Activated CD8-positive, alpha-beta memory T cell treated with anti-CD3 and anti-CD28 coated beads for 1 hour (primary cell): ENCODE data around the gene FAT2.

Source experiments
- DNase-seq, 2 donors: peaks; one replicate each; pipeline ENCODE4 v3.0.0-alpha.2; 2020; ENCODE audit warnings: low read depth in 1 of 2; ENCODE audit errors: extremely low read depth in 1 of 2

The FAT2 gene

GRCh38 chr5:151591144-151591819 lies at the start of gene FAT2:
Gene FAT2, minus strand, starts transcription at chr5:151591331. Its CDS starts 22,400 bp downstream, at chr5:151568931.
- DNase-seq: no peak

GRCh38 chr5:151638619-151639018 lies 47.5 kb upstream of the FAT2 start:
- DNase-seq: no peak

GRCh38 chr5:151637676-151638075 lies 46.5 kb upstream of the FAT2 start:
- no peak for DNase-seq

- DNase-seq: no peak
These were observed 42.8 kb upstream of the FAT2 start for GRCh38 chr5:151633892-151634291.

GRCh38 chr5:151632941-151633340 lies 41.8 kb upstream of the FAT2 start:
- no peak for DNase-seq

- no peak for DNase-seq
These were observed 41.4 kb upstream of the FAT2 start for GRCh38 chr5:151632524-151632923.

- DNase-seq: no peak
These were observed 40.8 kb upstream of the FAT2 start for GRCh38 chr5:151631941-151632340.

GRCh38 chr5:151630088-151630487 lies 39.0 kb upstream of the FAT2 start:
- DNase-seq: no peak

GRCh38 chr5:151628112-151628823 lies 37.1 kb upstream of the FAT2 start:
- DNase-seq: no peak

GRCh38 chr5:151627650-151628049 lies 36.5 kb upstream of the FAT2 start:
- no peak for DNase-seq

GRCh38 chr5:151625285-151625684 lies 34.2 kb upstream of the FAT2 start:
- no peak for DNase-seq

- no peak for DNase-seq
These were observed 33.3 kb upstream of the FAT2 start for GRCh38 chr5:151624476-151624875.

- no peak for DNase-seq
These were observed 31.4 kb upstream of the FAT2 start for GRCh38 chr5:151622367-151623088.

- DNase-seq: no peak
These were observed 29.3 kb upstream of the FAT2 start for GRCh38 chr5:151620461-151620840.

- DNase-seq: no peak
These were observed 28.8 kb upstream of the FAT2 start for GRCh38 chr5:151619812-151620460.

GRCh38 chr5:151618907-151619306 lies 27.8 kb upstream of the FAT2 start:
- DNase-seq: no peak

- DNase-seq: no peak
These were observed 26.9 kb upstream of the FAT2 start for GRCh38 chr5:151617841-151618710.

GRCh38 chr5:151617383-151617840 lies 26.3 kb upstream of the FAT2 start:
- no peak for DNase-seq

- DNase-seq: no peak
These were observed 24.3 kb upstream of the FAT2 start for GRCh38 chr5:151615431-151615830.

GRCh38 chr5:151614565-151614964 lies 23.4 kb upstream of the FAT2 start:
- no peak for DNase-seq
